H1 (cell line): ENCODE results near the gene ZSCAN22. TPM values are rescaled to one million over a fixed set of nuclear protein-coding genes. Genes with fewer than 3 reads are reported as not detected.

ENCODE experiments used
- CTCF ChIA-PET: fragments of 300-600 bp; sonication (Branson Sonifier 250); formaldehyde crosslinking; loops from one replicate; lab custom pipeline; 2021; ENCODE audit not compliant: partially characterized antibody; lab: Charles Lee
- POLR2A ChIA-PET: fragments of 300-600 bp; sonication (Branson Sonifier 250); formaldehyde crosslinking; loops from one replicate; lab custom pipeline; 2021; ENCODE audit warnings: inconsistent platforms; ENCODE audit not compliant: partially characterized antibody; lab: Charles Lee
- DNase-seq, 2 experiments: peaks; one replicate each; pipeline versions ENCODE4 v3.0.0 to v3.0.0-alpha.2; 2010 to 2022; ENCODE audit warnings: low spot score in 2 of 2, low read depth in 1 of 2, mixed read lengths in 1 of 2
- FAIRE-seq: peaks from 2 replicates; lab custom pipeline; 2011; peaks lifted over from hg19 to GRCh38; lab: Jason Lieb, UNC
- H2AFZ ChIP-seq: 2 replicates; pipeline ENCODE4 v1.8.1; 2012; ENCODE audit warnings: low read length, inconsistent platforms
- H2AK5ac ChIP-seq: 2 replicates; pipeline ENCODE4 v1.6.1; 2013; ENCODE audit warnings: low read depth, low read length
- H2BK120ac ChIP-seq: replicated peaks from 2 replicates; pipeline ENCODE3; 2013; ENCODE audit warnings: low read depth, low read length, inconsistent platforms
- H2BK12ac ChIP-seq: 2 replicates; pipeline ENCODE4 v1.6.1; 2013; ENCODE audit warnings: low read depth, low read length
- H2BK15ac ChIP-seq: 2 replicates; pipeline ENCODE4 v1.6.1; 2013; ENCODE audit warnings: low read length
- H2BK20ac ChIP-seq: 2 replicates; pipeline ENCODE4 v1.6.1; 2013; ENCODE audit warnings: low read length
- H2BK5ac ChIP-seq: 2 replicates; pipeline ENCODE4 v1.6.1; 2013; ENCODE audit warnings: low read depth, low read length
- H3K14ac ChIP-seq: 2 replicates; pipeline ENCODE4 v1.6.1; 2013; ENCODE audit warnings: inconsistent platforms; ENCODE audit not compliant: insufficient read length
- H3K18ac ChIP-seq: 2 replicates; pipeline ENCODE4 v1.6.1; 2013; ENCODE audit warnings: low read length; ENCODE audit errors: extremely low read depth
- H3K23ac ChIP-seq: 2 replicates; pipeline ENCODE4 v1.6.1; 2013; ENCODE audit warnings: inconsistent platforms; ENCODE audit not compliant: insufficient read length
- H3K23me2 ChIP-seq: 2 replicates; pipeline ENCODE4 v1.6.1; 2013; ENCODE audit warnings: low read depth, low read length
- H3K27ac ChIP-seq: 2 replicates; pipeline ENCODE4 v1.6.1; 2011; ENCODE audit warnings: low read depth, low read length, inconsistent platforms
- H3K27me3 ChIP-seq, 4 experiments: replicated peaks in 1 of 4; 1 replicate in 1 of 4; 2 replicates in 3 of 4; pipeline versions ENCODE4 v1.6.1 to v1.8.1; 2011 to 2013; ENCODE audit warnings: low read length in 3 of 4, mild to moderate bottlenecking in 3 of 4, inconsistent platforms in 2 of 4, mixed read lengths in 2 of 4, moderate library complexity in 1 of 4; ENCODE audit not compliant: control insufficient read depth in 3 of 4, insufficient read depth in 3 of 4; ENCODE audit errors: extremely low read depth in 1 of 4
- H3K36me3 ChIP-seq, 4 experiments: 2 replicates each; pipeline versions ENCODE4 v1.6.1 to v1.8.1; 2011 to 2013; ENCODE audit warnings: mild to moderate bottlenecking in 4 of 4, low read length in 3 of 4, moderate library complexity in 2 of 4, control low read depth in 1 of 4, inconsistent platforms in 1 of 4; ENCODE audit not compliant: insufficient read depth in 4 of 4, control insufficient read depth in 2 of 4
- H3K4ac ChIP-seq: replicated peaks from 2 replicates; pipeline ENCODE3; 2013; ENCODE audit warnings: low read length, low read depth, mixed read lengths, inconsistent platforms; ENCODE audit not compliant: insufficient read length
- H3K4me1 ChIP-seq, 4 experiments: replicated peaks in 1 of 4; 1 replicate in 1 of 4; 2 replicates in 3 of 4; pipeline versions ENCODE4 v1.6.1 to v1.8.1; 2011 to 2013; ENCODE audit warnings: low read length in 3 of 4, inconsistent platforms in 2 of 4, mixed read lengths in 1 of 4; ENCODE audit not compliant: insufficient read depth in 4 of 4, control insufficient read depth in 3 of 4
- H3K4me2 ChIP-seq, 2 experiments: 2 replicates each; pipeline versions ENCODE4 v1.6.1 to v1.8.1; 2011 to 2013; ENCODE audit warnings: low read depth in 2 of 2, low read length in 2 of 2, control low read depth in 1 of 2, inconsistent platforms in 1 of 2, mild to moderate bottlenecking in 1 of 2; ENCODE audit not compliant: insufficient read depth in 1 of 2
- H3K4me3 ChIP-seq, 4 experiments: fragments of 200-600, 300-600 bp in 1 of 4; sonication (generic), shearing (Covaris generic), sonication (Bioruptor Twin) in 1 of 4; 2 replicates each; pipeline versions ENCODE4 v1.5.1 to v1.8.1; 2011 to 2016; ENCODE audit warnings: low read length in 4 of 4, low read depth in 3 of 4, control low read depth in 2 of 4, inconsistent platforms in 2 of 4, mild to moderate bottlenecking in 2 of 4, mixed read lengths in 1 of 4, moderate library complexity in 1 of 4; ENCODE audit not compliant: insufficient read depth in 2 of 4; ENCODE audit errors: extremely low read depth in 1 of 4
- H3K56ac ChIP-seq: replicated peaks from 2 replicates; pipeline ENCODE3; 2013; ENCODE audit warnings: low read depth, mild to moderate bottlenecking, mixed read lengths, low read length, inconsistent platforms; ENCODE audit not compliant: insufficient read length
- H3K79me1 ChIP-seq: 2 replicates; pipeline ENCODE4 v1.6.1; 2013; ENCODE audit warnings: low read depth, low read length, control low read depth
- H3K79me2 ChIP-seq, 2 experiments: 2 replicates each; pipeline versions ENCODE4 v1.6.1 to v1.8.1; 2012 to 2013; ENCODE audit warnings: low read length in 2 of 2, mild to moderate bottlenecking in 2 of 2, inconsistent platforms in 1 of 2; ENCODE audit not compliant: insufficient read depth in 2 of 2, control insufficient read depth in 1 of 2
- H3K9ac ChIP-seq, 4 experiments: replicated peaks in 1 of 4; 1 replicate in 1 of 4; 2 replicates in 3 of 4; pipeline versions ENCODE4 v1.6.1 to v1.8.1; 2011 to 2013; ENCODE audit warnings: low read depth in 3 of 4, low read length in 3 of 4, control low read depth in 2 of 4, mild to moderate bottlenecking in 2 of 4, moderate library complexity in 2 of 4, inconsistent platforms in 1 of 4; ENCODE audit errors: extremely low read depth in 1 of 4
- H3K9me3 ChIP-seq, 2 experiments: 2 replicates each; pipeline versions ENCODE4 v1.6.1 to v1.8.1; 2012 to 2013; ENCODE audit warnings: mild to moderate bottlenecking in 2 of 2, moderate library complexity in 2 of 2, control low read depth in 1 of 2, inconsistent platforms in 1 of 2, low read depth in 1 of 2, low read length in 1 of 2, mixed read lengths in 1 of 2; ENCODE audit not compliant: insufficient read depth in 2 of 2
- H4K20me1 ChIP-seq, 2 experiments: replicated peaks in 1 of 2; 2 replicates each; pipeline versions ENCODE3 to v1.8.1; 2011 to 2013; ENCODE audit warnings: inconsistent platforms in 2 of 2, low read length in 2 of 2, mild to moderate bottlenecking in 1 of 2; ENCODE audit not compliant: insufficient read depth in 2 of 2, control insufficient read depth in 1 of 2
- H4K5ac ChIP-seq: 2 replicates; pipeline ENCODE4 v1.6.1; 2013; ENCODE audit warnings: low read length, low read depth, mixed read lengths, inconsistent platforms; ENCODE audit not compliant: insufficient read length
- H4K8ac ChIP-seq: 2 replicates; pipeline ENCODE4 v1.8.0; 2013; ENCODE audit warnings: mild to moderate bottlenecking, moderate library complexity, low read length, inconsistent platforms; ENCODE audit not compliant: insufficient read depth; ENCODE audit errors: extremely low read depth
- H4K91ac ChIP-seq: replicated peaks from 2 replicates; pipeline ENCODE3; 2013; ENCODE audit warnings: low read length, mixed read lengths, inconsistent platforms; ENCODE audit not compliant: insufficient read length
- CTBP2 ChIP-seq: IDR thresholded peaks from 2 replicates; pipeline ENCODE4 v1.7.0; 2011; ENCODE audit warnings: borderline replicate concordance, mild to moderate bottlenecking, moderate library complexity, mixed read lengths, low read length; ENCODE audit not compliant: insufficient read depth, insufficient read length
- RXRA ChIP-seq: IDR thresholded peaks from 2 replicates; pipeline ENCODE4 v1.6.1; 2011; ENCODE audit warnings: low read depth, mild to moderate bottlenecking, low read length, moderate library complexity; ENCODE audit not compliant: insufficient read depth
- SP1 ChIP-seq: IDR thresholded peaks from 2 replicates; pipeline ENCODE4 v1.6.1; 2011; ENCODE audit warnings: low read depth, low read length
- TCF12 ChIP-seq: IDR thresholded peaks from 2 replicates; pipeline ENCODE4 v1.6.1; 2011; ENCODE audit warnings: low read depth, mild to moderate bottlenecking, low read length
- WGBS, 2 experiments: shearing (Covaris generic) in 1 of 2; methylation state at CpG; one replicate each; pipeline versions ENCODE4 v1.1.6 to v1.1.7; 2013 to 2015; ENCODE audit warnings: low lambda C conversion rate in 2 of 2, mixed read lengths in 2 of 2, inconsistent platforms in 1 of 2, low coverage in 1 of 2, missing lambda C conversion rate in 1 of 2; ENCODE audit not compliant: insufficient replicate concordance in 2 of 2, insufficient coverage in 1 of 2, insufficient read length in 1 of 2; ENCODE audit errors: extremely low coverage in 1 of 2, missing lambda C conversion rate in 1 of 2; 5-methylcytosine and 5-hydroxymethylcytosine counted together
- polyA plus RNA-seq, 7 experiments: library from polyadenylated mRNA; depleted of rRNA in 3 of 7; stranded (reverse) in 5 of 7; unstranded in 2 of 7; fragments of >200 nt in 5 of 7; fragments of 200-250 nt in 2 of 7; gene quantifications; 1 replicate in 5 of 7; 2 replicates in 1 of 7; 4 replicates in 1 of 7; pipeline versions ENCODE4 v1.2.1 to v1.2.3, GENCODE V29; 2011 to 2013; ENCODE audit warnings: missing spikeins in 2 of 7, mixed read lengths in 2 of 7
- total RNA-seq: library from RNA; stranded (reverse); fragmentation: NEBNext Ultra II Directional; extraction: Animal tissue kit (Norgen Biotek cat#: 25700); gene quantifications from 2 replicates; pipeline ENCODE4 v1.2.1, GENCODE V29; 2021

The ZSCAN22 gene
- total and polyA plus RNA-seq, 2 of the 8 experiments (the other 6 are each of a cell fraction or from before 2014, with no cell fraction given), result 3.2 to 3.3 TPM

- Histone ChIP-seq H3K9me3 (no peaks in the 10 kb centered on the region), H3K14ac (no peak overlapping the region), H2BK15ac (no peak overlapping the region), H3K4me2 (peak overlapping the region in 1 of 2 experiments; percentile 74; a peak in 1 of 4 replicates), H3K79me1 (peaks cover 15% of the 10 kb centered on the region), H3K9ac (no peak overlapping the region), H3K23ac (no peak overlapping the region), H3K27me3 (no peaks in the 10 kb centered on the region), H2BK20ac (no peak overlapping the region), H3K4me3 (no peak overlapping the region), H3K56ac (no peak overlapping the region), H3K23me2 (peaks cover 6% of the 10 kb centered on the region), H3K27ac (no peak overlapping the region), H2BK120ac (no peak overlapping the region), H3K4ac (no peak overlapping the region), H2BK5ac (no peak overlapping the region), H4K5ac (no peak overlapping the region), H3K36me3 (peaks cover 0 to 13% (median 3%) of the 10 kb centered on the region in 4 experiments; a peak in 4 of 8 replicates), H3K79me2 (peaks cover 23 to 38% of the 10 kb centered on the region in 2 experiments), H3K18ac (no peak overlapping the region), H2AFZ (no peak overlapping the region), H2AK5ac (no peak overlapping the region), H4K8ac (no peak overlapping the region), H4K20me1 (peaks cover 9 to 17% of the 10 kb centered on the region in 2 experiments), H4K91ac (no peak overlapping the region), H3K4me1 (peaks cover 4 to 11% (median 6%) of the 10 kb centered on the region in 4 experiments; a peak in 6 of 7 replicates), H2BK12ac (no peak overlapping the region)
- WGBS, 2 experiments, result 88% methylated on average over 7 of the region's 7 CpGs; no CpG with 5 or more reads in 1 of the 2 experiments
- FAIRE-seq (no peak), DNase-seq (no peak)
- TF ChIP-seq SP1, result no peak
- no peak for TF ChIP-seq TCF12
- TF ChIP-seq CTBP2, result no peak
- TF ChIP-seq RXRA, result no peak
- POLR2A ChIA-PET, result interaction anchor here (0.8 to 9.4 kb wide), 10 partner anchors 9 to 70 kb away, joined by 3 to 83 read pairs (median 4); partner anchors contain the start of gene ZNF544
- CTCF ChIA-PET, result interaction anchor here (0.6 to 1.2 kb wide), 4 partner anchors 10 to 242 kb away, joined by 3 read pairs; partner anchors contain the start of gene ZBTB45
Measured at GRCh38 chr19:58277197-58277596, 49.6 kb upstream of the ZSCAN22 start.
